MCF 10A (cell line): ENCODE measurements around the gene LAMTOR5. TPM values are rescaled to one million over a fixed set of nuclear protein-coding genes. Genes with fewer than 3 reads are reported as not detected.
A peak's percentile ranks its signal among the peaks of the same experiment; 100 is the strongest.

Experiments used
- BruUV-seq: library from RNA; stranded (reverse); fragments of 400-500 nt; replicated peaks from 2 replicates; lab custom pipeline; 2021; lab: Mats Ljungman, UMichigan
- CTCF ChIA-PET: fragments of 300-600 bp; sonication (Branson Sonifier 250); formaldehyde crosslinking; extraction: SDS; loops from one replicate; lab custom pipeline; 2021; ENCODE audit warnings: antibody characterized with exemption, inconsistent platforms; lab: Yijun Ruan, JAX
- POLR2A ChIA-PET: fragments of 300-600, 350-650 bp; sonication (Branson Sonifier 250); formaldehyde crosslinking; extraction: SDS; loops from one replicate; lab custom pipeline; 2020; ENCODE audit warnings: antibody characterized with exemption, inconsistent platforms; lab: Yijun Ruan, JAX
- DNase-seq: peaks from one replicate; pipeline ENCODE4 v3.0.0-alpha.2; 2018; ENCODE audit not compliant: unreplicated experiment
- H3K27ac Mint-ChIP-seq: one replicate; pipeline ENCODE4 v1.8.0; 2022; ENCODE audit warnings: mild to moderate bottlenecking, low read depth, mixed read lengths; ENCODE audit not compliant: unreplicated experiment
- H3K27me3 Mint-ChIP-seq: one replicate; pipeline ENCODE4 v1.8.0; 2022; ENCODE audit warnings: mixed read lengths; ENCODE audit not compliant: insufficient read depth, unreplicated experiment
- H3K36me3 Mint-ChIP-seq: one replicate; pipeline ENCODE4 v1.8.0; 2022; ENCODE audit warnings: mild to moderate bottlenecking, moderate library complexity, mixed read lengths; ENCODE audit not compliant: insufficient read depth, unreplicated experiment
- H3K4me1 Mint-ChIP-seq: one replicate; pipeline ENCODE4 v1.8.0; 2022; ENCODE audit warnings: mixed read lengths; ENCODE audit not compliant: insufficient read depth, unreplicated experiment
- H3K4me3 Mint-ChIP-seq: one replicate; pipeline ENCODE4 v1.8.0; 2022; ENCODE audit warnings: mild to moderate bottlenecking, moderate library complexity, mixed read lengths; ENCODE audit not compliant: unreplicated experiment
- H3K9me3 Mint-ChIP-seq: one replicate; pipeline ENCODE4 v1.8.0; 2022; ENCODE audit warnings: mixed read lengths; ENCODE audit not compliant: unreplicated experiment
- CTCF ChIP-seq: fragments of 200-600 bp; IDR thresholded peaks from one replicate; pipeline ENCODE4 v1.8.0; 2022; ENCODE audit warnings: antibody characterized with exemption, mild to moderate bottlenecking; ENCODE audit not compliant: unreplicated experiment
- intact Hi-C: fragments of 100-400 bp; cut with micrococcal nuclease; formaldehyde crosslinking; loops from 2 replicates; pipeline ENCODE4 v1.14.1; 2022
- total RNA-seq: library from RNA; stranded (reverse); gene quantifications from 2 replicates; pipeline ENCODE4 v1.2.3, GENCODE V29; 2022

The LAMTOR5 gene
- total RNA-seq, 1 experiment from 2014 or later = 111 TPM

GRCh38 chr1:110393286-110393685 is 14.2 kb downstream of the LAMTOR5 start:
- Mint-ChIP-seq H3K4me3 (no peak overlapping the region), H3K9me3 (no peaks in the 10 kb centered on the region), H3K36me3 (peaks cover 45% of the 10 kb centered on the region), H3K4me1 (peaks cover 35% of the 10 kb centered on the region), H3K27me3 (no peaks in the 10 kb centered on the region), H3K27ac (peak overlapping the region; percentile 75)
- DNase-seq = no peak
- intact Hi-C loops = loop anchor here (5.0 kb wide), 1 partner anchor 56 kb away; the partner anchor contains the start of gene RBM15
- ChIA-PET POLR2A (interaction anchor here (0.7 to 5.6 kb wide), 6 partner anchors 13 to 54 kb away, joined by 3 to 58 read pairs (median 5); partner anchors contain the start of gene RBM15), CTCF (interaction anchor here (0.9 to 2.4 kb wide), 5 partner anchors 11 to 197 kb away, joined by 3 to 12 read pairs (median 4); no protein-coding TSS in a partner anchor)
- TF ChIP-seq CTCF = no peak
- BruUV-seq = no TSS peak

DNA sequence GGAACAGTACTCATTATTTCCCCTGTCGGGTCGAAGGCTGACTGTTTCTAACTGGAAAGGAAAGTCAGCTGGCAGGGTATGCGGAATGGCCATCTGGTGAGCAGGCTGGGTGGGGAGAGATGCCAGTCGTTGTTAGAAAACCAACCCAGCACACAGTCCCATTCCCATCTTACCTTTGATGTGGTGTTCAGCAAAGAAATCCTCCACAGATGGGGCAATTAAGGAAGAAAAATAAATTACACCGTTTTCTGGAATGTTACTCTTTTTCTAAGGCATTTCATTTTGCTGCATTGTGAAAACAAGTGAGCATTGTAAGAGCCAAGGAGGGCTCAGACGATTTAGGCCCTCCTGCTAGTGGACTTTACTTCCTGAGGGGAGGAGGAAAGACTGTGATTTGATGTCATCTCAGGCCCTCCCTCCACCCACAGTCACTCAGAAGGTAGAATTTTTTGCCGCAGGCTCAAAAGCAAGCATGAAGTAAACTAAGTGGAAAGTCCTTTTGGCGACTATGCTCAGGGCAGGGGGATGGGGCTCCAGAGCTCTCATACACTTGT is 16.7 kb downstream of the LAMTOR5 start, which contains the start of gene SLC16A4:
TSS of gene SLC16A4 (minus strand) at position 335 of the 554 bp plus-strand sequence. CDS start 1,703 bp downstream, outside the sequence.
- peak; percentile 55 for DNase-seq
- H3K27me3 Mint-ChIP-seq = no peaks in the 10 kb centered on the region
- ChIA-PET POLR2A (interaction anchor here (1.0 to 5.6 kb wide), 10 partner anchors 9 to 54 kb away, joined by 3 to 58 read pairs (median 4); partner anchors contain the start of genes LAMTOR5 and RBM15), CTCF (interaction anchor here (0.6 to 1.6 kb wide), 5 partner anchors 9 to 83 kb away, joined by 3 to 6 read pairs (median 4); no protein-coding TSS in a partner anchor)
- intact Hi-C loops = loop anchor here (5.0 kb wide), 1 partner anchor 53 kb away; the partner anchor contains the start of gene RBM15
- H3K27ac Mint-ChIP-seq = peak within 1 kb of the TSS; percentile 57
- no peak for TF ChIP-seq CTCF
- H3K4me3 Mint-ChIP-seq = peak within 1 kb of the TSS; percentile 66
- no peaks in the 10 kb centered on the region for H3K9me3 Mint-ChIP-seq
- H3K36me3 Mint-ChIP-seq = peaks cover 22% of the 10 kb centered on the region
- peaks cover 35% of the 10 kb centered on the region for H3K4me1 Mint-ChIP-seq
- TSS peak; percentile 49 for BruUV-seq

DNA sequence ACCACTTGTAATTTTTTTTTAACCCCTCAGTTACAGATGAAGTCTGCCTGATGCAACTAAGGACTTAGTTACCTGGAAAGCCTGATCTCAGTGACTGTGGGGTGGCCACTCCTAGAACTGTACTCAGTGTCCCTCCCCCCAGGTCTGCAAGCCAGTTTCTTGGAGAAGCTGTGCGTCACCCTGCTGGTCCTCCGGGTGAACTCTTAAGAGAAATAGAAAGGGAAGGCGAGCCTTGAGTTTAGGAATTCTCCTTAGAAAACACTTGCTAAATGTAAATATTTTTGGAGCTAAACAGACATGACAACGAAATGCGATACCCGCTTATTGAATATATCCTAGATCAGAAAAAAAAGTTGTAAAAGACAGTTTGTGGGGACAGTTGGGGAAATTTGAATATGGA is 17.4 kb downstream of the LAMTOR5 start:
- BruUV-seq = no TSS peak
- Mint-ChIP-seq H3K27ac (peak overlapping the region; percentile 57), H3K4me1 (peaks cover 35% of the 10 kb centered on the region), H3K9me3 (no peaks in the 10 kb centered on the region), H3K36me3 (peaks cover 16% of the 10 kb centered on the region), H3K4me3 (peak overlapping the region; percentile 66), H3K27me3 (no peaks in the 10 kb centered on the region)
- intact Hi-C loops = loop anchor here (5.0 kb wide), 1 partner anchor 53 kb away; the partner anchor contains the start of gene RBM15
- DNase-seq = peak; percentile 63
- no peak for TF ChIP-seq CTCF
- ChIA-PET POLR2A (interaction anchor here (1.0 to 5.6 kb wide), 8 partner anchors 14 to 53 kb away, joined by 3 to 58 read pairs (median 4); partner anchors contain the start of genes LAMTOR5 and RBM15), CTCF (interaction anchor here (0.6 to 1.6 kb wide), 5 partner anchors 8 to 84 kb away, joined by 3 to 6 read pairs (median 4); no protein-coding TSS in a partner anchor)
